Measurements from ENCODE around the gene COL4A6.

- TF ChIP-seq CTCF (IDR thresholded peaks at IDR 0.05) (no peak), POLR2A (IDR thresholded peaks at IDR 0.05) (no peak)
Measured at GRCh38 chrX:108298165-108298602, 140.0 kb downstream of the COL4A6 start.

Data from thyroid gland (tissue), 4 donors.